MM.1S (cell line): ENCODE data around the gene LCLAT1.

Experiments used
- DNase-seq: peaks from one replicate; pipeline ENCODE4 v3.0.0-alpha.2; 2015
- H2AFZ ChIP-seq: fragments of 300-600 bp; sonication (generic); 2 replicates; pipeline ENCODE4 v1.6.0; 2016; ENCODE audit warnings: antibody characterized with exemption, low read length
- H3F3A ChIP-seq: fragments of 300-600 bp; sonication (generic); 2 replicates; pipeline ENCODE4 v1.6.1; 2016; ENCODE audit warnings: mild to moderate bottlenecking, antibody characterized with exemption, low read length, moderate library complexity, mixed read lengths; ENCODE audit not compliant: insufficient read depth
- H3K27ac ChIP-seq: fragments of 300-600 bp; sonication (generic); 2 replicates; pipeline ENCODE4 v1.5.1; 2016; ENCODE audit warnings: mild to moderate bottlenecking, low read length
- H3K27me3 ChIP-seq: fragments of 300-600 bp; sonication (generic); replicated peaks from 2 replicates; pipeline ENCODE4 v1.6.0; 2016; ENCODE audit warnings: low read length; ENCODE audit not compliant: insufficient read depth
- H3K36me3 ChIP-seq: fragments of 300-600 bp; sonication (generic); replicated peaks from 2 replicates; pipeline ENCODE4 v1.6.1; 2016; ENCODE audit warnings: mild to moderate bottlenecking, low read length, mixed read lengths; ENCODE audit not compliant: insufficient read depth
- H3K4me1 ChIP-seq: fragments of 300-600 bp; sonication (generic); 2 replicates; pipeline ENCODE4 v1.6.1; 2016; ENCODE audit warnings: low read length, mixed read lengths
- H3K4me2 ChIP-seq: fragments of 300-600 bp; sonication (generic); 2 replicates; pipeline ENCODE4 v1.6.0; 2016; ENCODE audit warnings: low read depth, low read length
- H3K4me3 ChIP-seq: fragments of 300-600 bp; sonication (generic); 2 replicates; pipeline ENCODE4 v1.5.1; 2016; ENCODE audit warnings: low read length, mixed read lengths
- H3K79me2 ChIP-seq: fragments of 300-600 bp; sonication (generic); 2 replicates; pipeline ENCODE4 v1.6.1; 2016; ENCODE audit warnings: mixed run types, low read length, mixed read lengths
- H3K9ac ChIP-seq: fragments of 300-600 bp; sonication (generic); 2 replicates; pipeline ENCODE4 v1.6.1; 2016; ENCODE audit warnings: low read length, mixed read lengths
- H3K9me2 ChIP-seq: fragments of 300-600 bp; sonication (generic); replicated peaks from 2 replicates; pipeline ENCODE4 v1.6.1; 2016; ENCODE audit warnings: mild to moderate bottlenecking, low read length, mixed read lengths; ENCODE audit not compliant: insufficient read depth
- H3K9me3 ChIP-seq: fragments of 300-600 bp; sonication (generic); replicated peaks from 2 replicates; pipeline ENCODE4 v1.6.1; 2016; ENCODE audit warnings: mild to moderate bottlenecking, low read length, mixed read lengths; ENCODE audit not compliant: insufficient read depth
- H4K20me1 ChIP-seq: fragments of 300-600 bp; sonication (generic); 2 replicates; pipeline ENCODE4 v1.6.1; 2016; ENCODE audit warnings: mild to moderate bottlenecking, low read length, moderate library complexity, mixed read lengths; ENCODE audit not compliant: insufficient read depth
- CTCF ChIP-seq: fragments of 300-600 bp; sonication (generic); IDR thresholded peaks from 2 replicates; pipeline ENCODE4 v1.5.1; 2016; ENCODE audit warnings: antibody characterized with exemption, low read length, mixed read lengths
- EZH2 ChIP-seq: fragments of 300-600 bp; sonication (generic); optimal IDR thresholded peaks from 2 replicates; pipeline ENCODE3; 2017; ENCODE audit warnings: low read depth, mild to moderate bottlenecking, antibody characterized with exemption, low read length, mixed read lengths
- EZH2phosphoT487 ChIP-seq: fragments of 300-600 bp; sonication (generic); IDR thresholded peaks from 2 replicates; pipeline ENCODE4 v1.6.1; 2018; ENCODE audit warnings: antibody characterized with exemption, low read length

Gene LCLAT1

DNA sequence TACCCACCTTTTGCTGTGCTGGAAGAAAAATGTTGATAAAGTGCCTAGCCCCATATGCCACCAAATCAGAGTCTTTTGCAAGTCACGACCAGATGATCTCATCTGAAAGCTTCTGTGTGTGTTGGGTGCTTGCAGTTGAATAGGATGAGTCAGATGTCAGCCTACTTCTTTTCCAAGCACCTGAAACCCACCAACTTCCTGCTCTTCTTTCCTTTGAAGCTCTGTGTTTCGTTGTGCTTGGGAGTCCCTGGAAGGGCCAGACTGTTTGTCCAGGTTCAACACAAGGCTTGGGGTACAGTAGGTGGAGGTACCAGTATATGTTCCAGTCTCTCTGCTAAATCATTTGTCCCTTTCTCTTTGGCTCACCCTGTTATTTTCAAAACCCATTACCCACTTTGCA is 36.8 kb upstream of the LCLAT1 start:
- Histone ChIP-seq H4K20me1 (no peaks in the 10 kb centered on the region), H3K36me3 (no peaks in the 10 kb centered on the region), H2AFZ (no peak overlapping the region), H3K27me3 (no peaks in the 10 kb centered on the region), H3K9ac (no peak overlapping the region), H3F3A (no peaks in the 10 kb centered on the region), H3K27ac (no peak overlapping the region), H3K9me2 (no peaks in the 10 kb centered on the region), H3K9me3 (no peaks in the 10 kb centered on the region), H3K4me2 (no peak overlapping the region), H3K4me1 (no peaks in the 10 kb centered on the region), H3K4me3 (no peak overlapping the region), H3K79me2 (no peaks in the 10 kb centered on the region)
- TF ChIP-seq EZH2: no peak
- TF ChIP-seq CTCF: no peak
- no peak for TF ChIP-seq EZH2phosphoT487
- no peak for DNase-seq

DNA sequence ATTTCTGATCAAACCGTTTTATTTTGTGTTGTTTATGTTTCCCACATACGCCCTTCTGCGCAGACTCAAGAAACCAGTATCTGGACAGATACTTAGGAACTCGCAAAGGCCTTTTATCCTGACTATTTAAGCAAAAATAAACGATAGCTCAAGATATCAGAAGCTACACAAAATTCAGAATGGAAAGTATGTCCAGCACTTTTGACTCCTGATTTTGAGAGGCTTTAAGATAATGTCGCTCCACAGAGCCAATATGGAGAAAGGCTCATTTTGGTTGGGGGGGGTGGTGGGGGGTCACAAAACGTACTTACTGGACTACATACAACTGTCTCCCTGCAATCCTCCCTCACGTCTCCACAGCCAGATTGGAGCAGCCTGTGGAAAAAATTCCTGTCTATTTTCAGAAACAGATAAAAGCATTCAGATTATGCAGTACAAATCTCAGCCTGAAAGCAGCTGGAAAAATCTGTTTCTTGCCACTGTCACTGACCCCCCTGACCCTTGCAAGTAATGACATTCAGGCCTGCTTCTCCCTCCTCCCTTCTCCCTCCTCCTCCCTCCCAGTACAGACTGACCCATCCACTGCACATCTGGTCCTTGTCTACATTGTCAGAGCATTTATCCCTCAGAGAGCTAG is 34.9 kb upstream of the LCLAT1 start:
- no peaks in the 10 kb centered on the region for H3K4me1 ChIP-seq
- H3K27ac ChIP-seq: no peak overlapping the region
- H2AFZ ChIP-seq: no peak overlapping the region
- no peaks in the 10 kb centered on the region for H4K20me1 ChIP-seq
- DNase-seq: no peak
- H3K4me3 ChIP-seq: no peak overlapping the region
- H3K36me3 ChIP-seq: no peaks in the 10 kb centered on the region
- H3K27me3 ChIP-seq: no peaks in the 10 kb centered on the region
- no peaks in the 10 kb centered on the region for H3K79me2 ChIP-seq
- no peak overlapping the region for H3K4me2 ChIP-seq
- no peak overlapping the region for H3K9ac ChIP-seq
- H3K9me3 ChIP-seq: no peaks in the 10 kb centered on the region
- TF ChIP-seq EZH2phosphoT487 (no peak), EZH2 (no peak), CTCF (no peak)
- H3F3A ChIP-seq: no peaks in the 10 kb centered on the region
- H3K9me2 ChIP-seq: no peaks in the 10 kb centered on the region

GRCh38 chr2:30412684-30413570 is 34.1 kb upstream of the LCLAT1 start:
- Histone ChIP-seq H3K27me3 (no peaks in the 10 kb centered on the region), H3K4me3 (no peak overlapping the region), H4K20me1 (no peaks in the 10 kb centered on the region), H3K9me3 (no peaks in the 10 kb centered on the region), H3K79me2 (no peaks in the 10 kb centered on the region), H3K9me2 (no peaks in the 10 kb centered on the region), H3K4me2 (no peak overlapping the region), H3K9ac (no peak overlapping the region), H2AFZ (no peak overlapping the region), H3K36me3 (no peaks in the 10 kb centered on the region), H3K4me1 (no peaks in the 10 kb centered on the region), H3K27ac (no peak overlapping the region), H3F3A (no peaks in the 10 kb centered on the region)
- TF ChIP-seq EZH2phosphoT487 (no peak), CTCF (no peak), EZH2 (no peak)
- no peak for DNase-seq
